Caco-2 (cell line): Measurements from ENCODE around the gene USP53. TPM values are rescaled to one million over a fixed set of nuclear protein-coding genes. Genes with fewer than 3 reads are reported as not detected.

Experiments
- BruUV-seq: library from RNA; stranded (reverse); fragments of 400-500 nt; replicated peaks from 2 replicates; lab custom pipeline; 2021; lab: Mats Ljungman, UMichigan
- CTCF ChIA-PET: fragments of 300-600 bp; sonication (Branson Sonifier 250); formaldehyde crosslinking; loops from one replicate; lab custom pipeline; 2022; ENCODE audit warnings: antibody characterized with exemption; lab: Charles Lee
- POLR2A ChIA-PET: fragments of 300-600 bp; sonication (Branson Sonifier 250); formaldehyde crosslinking; loops from one replicate; lab custom pipeline; 2022; ENCODE audit warnings: antibody characterized with exemption; lab: Charles Lee
- DNase-seq, 2 experiments: peaks; one replicate each; pipeline versions ENCODE4 v3.0.0 to v3.0.0-alpha.2; 2020 to 2022
- H3K27me3 ChIP-seq: replicated peaks from 2 replicates; pipeline ENCODE4 v1.6.0; 2011; ENCODE audit warnings: low read length; ENCODE audit not compliant: control insufficient read depth, insufficient read depth
- H3K36me3 ChIP-seq: 2 replicates; pipeline ENCODE4 v1.5.1; 2011; ENCODE audit warnings: low read length; ENCODE audit not compliant: control insufficient read depth, insufficient read depth
- H3K4me1 ChIP-seq: fragments of 250-450 bp; sonication (Bioruptor Pico); 2 replicates; pipeline ENCODE4 v1.5.1; 2020; ENCODE audit warnings: mild to moderate bottlenecking
- H3K4me3 ChIP-seq: 2 replicates; pipeline ENCODE4 v1.5.1; 2011; ENCODE audit warnings: low read depth, mild to moderate bottlenecking, control low read depth, low read length
- H3K9me3 ChIP-seq: fragments of 250-450 bp; sonication (Bioruptor Pico); 2 replicates; pipeline ENCODE4 v1.5.1; 2020; ENCODE audit warnings: mild to moderate bottlenecking, moderate library complexity
- H3K27ac Mint-ChIP-seq: one replicate; pipeline ENCODE4 v1.8.0; 2022; ENCODE audit warnings: mixed read lengths; ENCODE audit not compliant: unreplicated experiment
- H3K27me3 Mint-ChIP-seq: one replicate; pipeline ENCODE4 v1.8.0; 2022; ENCODE audit warnings: mixed read lengths; ENCODE audit not compliant: insufficient read depth, unreplicated experiment
- H3K36me3 Mint-ChIP-seq: one replicate; pipeline ENCODE4 v1.8.0; 2022; ENCODE audit warnings: mild to moderate bottlenecking, mixed read lengths; ENCODE audit not compliant: insufficient read depth, unreplicated experiment
- H3K4me1 Mint-ChIP-seq: one replicate; pipeline ENCODE4 v1.8.0; 2022; ENCODE audit warnings: low read depth, mixed read lengths; ENCODE audit not compliant: unreplicated experiment
- H3K4me3 Mint-ChIP-seq: one replicate; pipeline ENCODE4 v1.8.0; 2022; ENCODE audit warnings: mild to moderate bottlenecking, moderate library complexity, mixed read lengths; ENCODE audit not compliant: unreplicated experiment
- H3K9me3 Mint-ChIP-seq: one replicate; pipeline ENCODE4 v1.8.0; 2022; ENCODE audit warnings: mixed read lengths; ENCODE audit not compliant: unreplicated experiment
- CTCF ChIP-seq, 2 experiments: fragments of 200-600 bp in 1 of 2; IDR thresholded peaks; 1 replicate in 1 of 2; 2 replicates in 1 of 2; pipeline versions ENCODE4 v1.5.1 to v1.8.0; 2011 to 2022; ENCODE audit warnings: antibody characterized with exemption in 1 of 2, control low read depth in 1 of 2, inconsistent platforms in 1 of 2, low read depth in 1 of 2, low read length in 1 of 2, mild to moderate bottlenecking in 1 of 2, moderate library complexity in 1 of 2; ENCODE audit not compliant: insufficient read depth in 1 of 2, severe bottlenecking in 1 of 2, unreplicated experiment in 1 of 2
- intact Hi-C: fragments of 100-400 bp; cut with micrococcal nuclease; formaldehyde crosslinking; loops from one replicate; pipeline ENCODE4 v1.10.0; 2022; ENCODE audit not compliant: unreplicated experiment
- total RNA-seq: library from RNA; stranded (reverse); gene quantifications from 2 replicates; pipeline ENCODE4 v1.2.3, GENCODE V29; 2022

USP53 gene
- total RNA-seq, 1 experiment from 2014 or later = 49.3 TPM

DNA sequence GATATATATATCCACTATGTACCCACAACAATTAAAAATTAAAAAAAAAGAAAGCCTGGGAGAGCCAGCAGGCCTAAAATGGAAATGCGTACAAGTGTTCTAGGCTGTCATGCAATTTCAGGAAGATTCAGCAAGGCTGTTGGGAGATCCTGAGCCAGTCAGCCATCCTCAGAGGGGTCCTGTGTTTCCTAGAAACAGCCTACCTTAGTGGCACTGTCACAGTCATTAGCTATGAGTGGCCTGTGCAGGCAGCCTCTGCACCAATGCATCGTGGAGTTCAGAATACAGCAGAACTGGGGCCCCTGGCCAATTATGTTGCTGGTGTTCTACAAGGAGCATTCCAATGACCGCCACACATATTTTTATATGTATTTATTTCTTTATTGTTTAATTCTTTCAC is 21.0 kb upstream of the USP53 start:
- no peaks in the 10 kb centered on the region for H3K27me3 ChIP-seq
- Mint-ChIP-seq H3K9me3 (peaks cover 10% of the 10 kb centered on the region), H3K27ac (no peak overlapping the region), H3K36me3 (no peaks in the 10 kb centered on the region), H3K4me1 (no peaks in the 10 kb centered on the region), H3K4me3 (no peak overlapping the region), H3K27me3 (no peaks in the 10 kb centered on the region)
- H3K36me3 ChIP-seq = no peaks in the 10 kb centered on the region
- CTCF ChIA-PET = no interaction called here
- H3K4me3 ChIP-seq = no peak overlapping the region
- intact Hi-C loops = no loop called here
- no peak for TF ChIP-seq CTCF (IDR thresholded peaks at IDR 0.05; ENCODE audit: insufficient read depth in 1 of 2, low read depth in 1 of 2, low read length in 1 of 2, severe bottlenecking in 1 of 2, unreplicated experiment in 1 of 2)
- H3K9me3 ChIP-seq = no peaks in the 10 kb centered on the region
- BruUV-seq = no TSS peak
- no peaks in the 10 kb centered on the region for H3K4me1 ChIP-seq
- POLR2A ChIA-PET = no interaction called here
- DNase-seq = no peak

DNA sequence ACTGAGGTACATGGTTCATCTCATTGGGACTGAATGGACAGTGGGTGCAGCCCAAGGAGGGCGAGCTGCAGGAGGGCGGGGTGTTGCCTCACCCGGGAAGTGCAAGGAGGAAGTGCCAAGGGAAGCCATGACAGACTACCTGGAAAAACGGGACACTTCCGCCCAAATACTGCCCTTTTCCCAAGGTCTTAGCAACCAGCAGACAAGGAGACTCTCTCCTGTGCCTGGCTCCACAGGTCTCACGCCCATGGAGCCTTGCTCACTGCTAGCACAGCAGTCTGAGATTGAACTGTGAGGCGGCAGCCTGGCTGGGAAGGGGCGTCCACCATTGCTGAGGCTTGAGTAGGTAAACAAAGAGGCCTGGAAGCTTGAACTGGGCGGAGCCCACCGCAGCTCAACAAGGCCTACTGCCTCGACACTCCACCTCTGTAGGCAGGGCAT is 14.7 kb upstream of the USP53 start:
- no peak for TF ChIP-seq CTCF (IDR thresholded peaks at IDR 0.05; ENCODE audit: insufficient read depth in 1 of 2, low read depth in 1 of 2, low read length in 1 of 2, severe bottlenecking in 1 of 2, unreplicated experiment in 1 of 2)
- POLR2A ChIA-PET = no interaction called here
- Mint-ChIP-seq H3K4me1 (no peaks in the 10 kb centered on the region), H3K27me3 (no peaks in the 10 kb centered on the region), H3K4me3 (no peak overlapping the region), H3K36me3 (no peaks in the 10 kb centered on the region), H3K27ac (no peak overlapping the region), H3K9me3 (peaks cover 19% of the 10 kb centered on the region)
- Histone ChIP-seq H3K4me1 (no peaks in the 10 kb centered on the region), H3K4me3 (no peak overlapping the region), H3K36me3 (no peaks in the 10 kb centered on the region), H3K9me3 (no peaks in the 10 kb centered on the region), H3K27me3 (no peaks in the 10 kb centered on the region)
- intact Hi-C loops = no loop called here
- no TSS peak for BruUV-seq
- DNase-seq = no peak
- CTCF ChIA-PET = interaction anchor here (1.8 kb wide), 1 partner anchor 156 kb away, joined by 6 read pairs; no protein-coding TSS in a partner anchor

- ChIA-PET CTCF (interaction anchor here (0.6 kb wide), 1 partner anchor 164 kb away, joined by 5 read pairs; no protein-coding TSS in a partner anchor), POLR2A (no interaction called here)
- no peak for DNase-seq
- Mint-ChIP-seq H3K4me3 (no peak overlapping the region), H3K9me3 (no peaks in the 10 kb centered on the region), H3K4me1 (peaks cover 11% of the 10 kb centered on the region), H3K27me3 (no peaks in the 10 kb centered on the region), H3K27ac (no peak overlapping the region), H3K36me3 (no peaks in the 10 kb centered on the region)
- TF ChIP-seq CTCF (IDR thresholded peaks at IDR 0.05; ENCODE audit: insufficient read depth in 1 of 2, low read depth in 1 of 2, low read length in 1 of 2, severe bottlenecking in 1 of 2, unreplicated experiment in 1 of 2) = no peak
- intact Hi-C loops = no loop called here
- Histone ChIP-seq H3K4me3 (no peak overlapping the region), H3K4me1 (peaks cover 8% of the 10 kb centered on the region; the same call in 1 of the 2 replicates), H3K9me3 (no peaks in the 10 kb centered on the region), H3K36me3 (no peaks in the 10 kb centered on the region), H3K27me3 (no peaks in the 10 kb centered on the region)
- BruUV-seq = no TSS peak
Measured at GRCh38 chr4:119204916-119205315, 7.6 kb upstream of the USP53 start.
